GM12801 (cell line): ENCODE data around the gene TMEM222.

Experiments used
- CTCF ChIP-seq: IDR thresholded peaks from one replicate; pipeline ENCODE4 v1.5.1; 2011; ENCODE audit warnings: control low read depth; ENCODE audit not compliant: insufficient read length; ENCODE audit errors: extremely low read depth

Gene TMEM222

DNA sequence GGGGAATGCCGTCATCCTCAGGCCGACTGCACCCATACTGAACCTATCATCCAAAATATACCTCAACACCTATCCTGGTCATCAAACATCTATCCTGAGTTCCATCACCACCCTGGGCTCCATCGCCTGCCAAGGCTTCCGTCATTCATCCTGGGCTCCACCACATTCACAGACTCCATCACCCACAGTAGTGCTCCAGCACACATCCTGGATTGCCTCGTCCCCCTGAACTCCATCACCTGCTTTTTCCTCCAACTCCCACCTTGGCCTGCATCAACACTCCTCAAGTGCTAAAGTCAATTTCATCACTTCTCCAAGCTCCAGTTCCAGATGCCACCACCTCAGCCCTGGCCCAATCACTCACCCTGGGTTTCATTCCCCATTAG, 37.0 kb downstream of the TMEM222 start:
- TF ChIP-seq CTCF, result no peak

- no peak for TF ChIP-seq CTCF
These were observed 37.8 kb downstream of the TMEM222 start for GRCh38 chr1:27359822-27360158.

DNA sequence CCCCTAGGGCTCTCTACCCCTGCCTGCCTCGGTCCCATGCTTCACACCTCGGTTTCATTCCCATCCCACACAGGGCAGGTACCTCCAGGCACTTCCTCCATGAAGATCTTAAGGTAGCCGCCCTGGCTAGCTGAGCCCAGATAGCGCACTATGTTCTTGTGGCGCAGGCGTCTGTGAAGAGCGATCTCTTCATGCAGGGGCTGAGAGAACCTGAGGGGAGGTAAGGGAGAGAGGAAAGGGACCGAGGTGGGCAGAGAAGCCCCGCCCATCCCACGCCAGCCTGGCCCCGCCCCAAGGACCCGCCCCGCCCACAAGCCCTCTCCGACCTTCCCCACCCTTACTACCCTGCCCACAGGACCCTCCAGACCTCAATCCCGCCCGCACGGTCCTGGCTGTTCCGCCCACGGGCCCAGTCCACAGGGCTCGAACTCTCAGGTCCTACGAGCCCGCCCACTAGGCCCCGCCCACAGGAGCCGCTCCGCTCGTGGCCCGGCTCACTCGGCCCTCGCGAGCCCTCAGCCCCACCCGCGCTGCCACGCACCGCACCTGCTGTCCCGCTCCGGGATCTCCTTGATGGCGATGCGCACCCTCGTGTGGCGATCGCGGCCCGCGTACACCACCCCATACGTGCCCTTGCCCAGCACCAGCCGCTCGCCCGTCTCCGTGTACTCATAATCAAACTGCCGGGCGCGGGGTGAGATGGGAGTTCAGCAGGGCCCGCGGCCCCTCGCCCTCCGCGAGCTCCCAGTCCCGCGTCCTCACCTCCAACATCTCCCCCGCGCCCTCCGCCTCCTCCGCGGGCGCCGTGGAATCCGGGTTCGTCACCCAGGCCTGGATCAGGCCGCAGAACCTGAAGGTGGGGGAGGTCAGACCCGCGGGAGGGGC, 38.4 kb downstream of the TMEM222 start:
- TF ChIP-seq CTCF, result no peak

DNA sequence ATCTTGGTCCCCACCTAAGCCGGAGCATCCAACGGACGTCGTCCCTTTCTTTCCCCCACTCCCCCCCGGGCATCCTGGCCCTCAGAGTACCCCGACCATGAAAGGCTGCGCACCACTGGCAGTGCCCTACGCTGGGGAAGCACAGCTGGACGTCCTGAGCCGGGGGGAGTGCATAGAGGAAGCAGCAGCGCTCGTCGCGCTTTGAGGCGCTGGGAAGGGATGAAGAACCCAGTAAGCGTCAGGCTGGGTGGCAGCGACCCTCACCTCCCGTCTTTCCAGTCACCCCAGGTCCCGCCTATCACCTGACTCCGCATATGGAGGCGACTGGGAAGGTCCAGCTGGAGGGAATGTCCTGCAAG, 39.1 kb downstream of the TMEM222 start:
- no peak for TF ChIP-seq CTCF

DNA sequence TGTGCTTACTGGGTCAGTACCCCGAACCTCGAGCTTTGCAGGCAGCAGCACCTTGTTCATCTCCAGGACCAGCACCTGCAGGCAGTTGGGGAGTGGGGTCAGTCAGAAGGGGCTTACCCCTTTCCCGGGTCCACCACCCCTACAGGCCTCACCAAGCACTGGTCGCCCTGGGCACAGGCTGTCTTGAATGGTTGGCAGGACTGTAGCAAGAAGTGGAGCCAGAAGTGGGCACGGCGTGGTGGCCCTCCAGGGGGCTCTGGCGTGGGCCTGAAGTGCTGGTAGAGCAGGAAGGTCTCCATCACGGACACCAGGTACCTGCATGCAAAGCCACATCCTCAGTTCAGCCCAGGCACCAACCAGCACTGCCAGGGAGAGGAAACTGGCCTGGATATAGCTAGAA, 39.6 kb downstream of the TMEM222 start:
- no peak for TF ChIP-seq CTCF

GRCh38 chr1:27363766-27364695, 42.1 kb downstream of the TMEM222 start:
- TF ChIP-seq CTCF, result no peak

- TF ChIP-seq CTCF, result no peak
These were observed 42.9 kb downstream of the TMEM222 start for GRCh38 chr1:27364696-27365371.
